HUES48 (cell line): Measurements from ENCODE around the gene BTBD9.

Source experiments
- H3K27ac ChIP-seq: one replicate; pipeline ENCODE4 v1.7.0; 2013; ENCODE audit warnings: low read depth, low read length, inconsistent platforms
- H3K27me3 ChIP-seq: 2 replicates; pipeline ENCODE4 v1.6.1; 2013; ENCODE audit warnings: mild to moderate bottlenecking, low read length; ENCODE audit not compliant: control insufficient read depth, insufficient read depth
- H3K36me3 ChIP-seq: 2 replicates; pipeline ENCODE4 v1.6.1; 2013; ENCODE audit warnings: low read length; ENCODE audit not compliant: control insufficient read depth, insufficient read depth
- H3K4me1 ChIP-seq: 2 replicates; pipeline ENCODE4 v1.6.1; 2013; ENCODE audit warnings: mild to moderate bottlenecking, low read length; ENCODE audit not compliant: control insufficient read depth, insufficient read depth
- H3K4me3 ChIP-seq: 2 replicates; pipeline ENCODE4 v1.5.1; 2013; ENCODE audit warnings: mild to moderate bottlenecking, low read depth, low read length
- H3K9ac ChIP-seq: 2 replicates; pipeline ENCODE4 v1.6.1; 2013; ENCODE audit warnings: mild to moderate bottlenecking, low read depth, low read length, moderate library complexity
- H3K9me3 ChIP-seq: 2 replicates; pipeline ENCODE4 v1.6.1; 2013; ENCODE audit warnings: low read length; ENCODE audit not compliant: control insufficient read depth, insufficient read depth

Gene BTBD9

DNA sequence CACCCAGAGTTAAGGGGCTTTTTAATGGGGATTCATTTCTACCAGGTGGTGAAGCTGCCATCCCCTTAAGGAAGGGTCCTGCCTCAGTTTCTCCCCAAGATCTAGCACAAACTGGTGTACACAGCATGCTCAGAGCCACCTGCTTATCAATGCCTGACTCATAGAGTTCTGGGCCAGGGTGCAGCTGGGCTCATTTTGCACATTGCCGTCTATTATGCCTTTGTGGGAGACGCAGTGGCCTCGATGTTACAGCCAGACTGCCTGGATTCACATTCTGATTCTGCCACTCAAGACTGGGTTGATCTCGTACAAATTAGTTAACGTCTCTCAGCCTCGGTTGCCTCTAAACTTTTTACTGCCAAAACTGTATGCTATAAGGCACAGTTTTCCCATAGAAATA, 454.5 kb downstream of the BTBD9 start:
- no peaks in the 10 kb centered on the region for H3K36me3 ChIP-seq
- H3K4me1 ChIP-seq = peaks cover 11% of the 10 kb centered on the region
- H3K9ac ChIP-seq = no peak overlapping the region
- no peaks in the 10 kb centered on the region for H3K9me3 ChIP-seq
- H3K27ac ChIP-seq = no peak overlapping the region
- no peaks in the 10 kb centered on the region for H3K27me3 ChIP-seq
- no peak overlapping the region for H3K4me3 ChIP-seq

DNA sequence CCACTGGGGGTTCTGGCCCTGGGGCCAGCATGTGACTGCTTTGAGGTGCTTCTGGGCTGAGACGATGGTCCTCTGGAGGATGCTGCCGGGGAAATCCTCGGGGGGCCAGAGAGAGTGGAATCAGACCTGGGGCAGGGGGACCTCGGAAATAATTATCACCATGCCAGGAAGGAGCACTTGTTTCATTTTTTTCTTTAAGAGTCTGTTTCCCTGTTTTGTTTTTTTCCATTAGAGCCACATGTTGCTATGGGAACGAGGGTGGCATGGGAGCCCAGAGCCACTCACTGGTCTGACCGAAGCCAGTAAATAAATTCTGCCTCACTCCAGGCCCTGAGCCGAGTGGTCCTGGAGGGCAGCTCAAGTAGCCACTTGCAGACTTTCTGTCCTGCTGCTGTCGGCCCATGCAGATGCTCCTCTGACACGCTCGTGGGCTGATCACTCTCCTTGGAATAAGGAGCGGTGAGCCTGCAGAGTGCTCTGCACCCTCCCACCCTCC, 455.1 kb downstream of the BTBD9 start:
- H3K27ac ChIP-seq = no peak overlapping the region
- no peaks in the 10 kb centered on the region for H3K9me3 ChIP-seq
- no peaks in the 10 kb centered on the region for H3K27me3 ChIP-seq
- H3K36me3 ChIP-seq = no peaks in the 10 kb centered on the region
- peaks cover 11% of the 10 kb centered on the region for H3K4me1 ChIP-seq
- H3K4me3 ChIP-seq = no peak overlapping the region
- no peak overlapping the region for H3K9ac ChIP-seq

- Histone ChIP-seq H3K9ac (no peak overlapping the region), H3K4me1 (peaks cover 11% of the 10 kb centered on the region), H3K36me3 (no peaks in the 10 kb centered on the region), H3K27me3 (no peaks in the 10 kb centered on the region), H3K9me3 (no peaks in the 10 kb centered on the region), H3K4me3 (no peak overlapping the region), H3K27ac (no peak overlapping the region)
Measured at GRCh38 chr6:38183856-38184584, 455.7 kb downstream of the BTBD9 start.

GRCh38 chr6:38182426-38182825, 457.3 kb downstream of the BTBD9 start:
- no peaks in the 10 kb centered on the region for H3K27me3 ChIP-seq
- H3K9me3 ChIP-seq = no peaks in the 10 kb centered on the region
- no peak overlapping the region for H3K27ac ChIP-seq
- no peak overlapping the region for H3K4me3 ChIP-seq
- peaks cover 9% of the 10 kb centered on the region for H3K4me1 ChIP-seq
- no peaks in the 10 kb centered on the region for H3K36me3 ChIP-seq
- no peak overlapping the region for H3K9ac ChIP-seq

DNA sequence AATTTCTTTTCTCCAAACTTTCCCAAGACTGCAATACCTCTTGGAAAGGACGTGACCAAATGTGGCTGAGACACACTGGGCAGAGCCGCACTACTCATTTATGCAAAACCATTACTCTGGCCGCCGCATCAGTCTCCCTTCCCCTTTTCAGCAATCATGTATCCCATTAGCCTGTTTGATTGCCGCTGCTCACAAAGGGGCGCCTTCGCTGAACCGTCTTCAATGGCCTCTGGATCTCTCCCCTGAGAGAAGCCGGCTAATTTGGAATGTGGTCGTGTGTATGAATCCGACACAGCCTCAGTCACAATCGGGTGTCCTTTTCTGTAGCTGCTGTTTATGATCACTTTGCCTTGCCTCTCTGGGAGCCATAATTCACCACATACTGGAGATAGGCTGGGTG, 459.1 kb downstream of the BTBD9 start:
- 0 out of 2 replicates have a peak, but pooled peaks cover 8% of the 10 kb centered on the region for H3K4me1 ChIP-seq
- no peak overlapping the region for H3K4me3 ChIP-seq
- no peaks in the 10 kb centered on the region for H3K36me3 ChIP-seq
- H3K9me3 ChIP-seq = no peaks in the 10 kb centered on the region
- H3K9ac ChIP-seq = no peak overlapping the region
- no peak overlapping the region for H3K27ac ChIP-seq
- H3K27me3 ChIP-seq = no peaks in the 10 kb centered on the region

DNA sequence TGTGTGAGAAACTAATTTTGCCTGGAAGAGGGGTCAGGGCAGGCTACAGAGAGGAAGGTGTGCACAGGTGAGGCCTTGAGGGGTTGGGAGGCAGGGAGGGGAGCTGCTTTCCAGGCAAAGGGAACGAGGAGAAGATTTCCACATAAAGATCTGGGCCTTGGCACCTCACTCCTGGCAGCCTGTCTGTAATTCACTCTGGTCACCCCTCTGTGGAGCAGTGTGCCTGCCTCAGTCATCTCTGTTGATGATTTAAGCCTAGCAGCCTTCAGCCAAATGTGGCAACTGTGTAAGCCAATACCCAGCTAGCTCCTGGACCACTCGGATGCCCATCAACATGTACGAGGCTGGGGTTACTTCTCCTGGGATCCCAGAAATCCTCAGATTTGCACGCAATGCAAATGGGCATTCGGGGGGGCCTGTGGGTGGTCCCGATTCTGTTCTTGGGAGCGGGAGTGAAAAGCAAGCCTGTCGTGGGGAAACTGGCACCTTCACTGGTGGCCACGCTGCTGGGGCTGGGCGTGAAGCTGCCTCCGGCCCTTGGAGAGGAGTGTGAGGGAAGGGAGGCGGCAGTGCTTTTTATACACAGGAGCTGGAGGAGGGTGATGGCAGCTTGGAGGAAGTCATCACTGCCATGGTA, 459.8 kb downstream of the BTBD9 start:
- no peaks in the 10 kb centered on the region for H3K36me3 ChIP-seq
- H3K4me1 ChIP-seq = 0 out of 2 replicates have a peak, but pooled peaks cover 8% of the 10 kb centered on the region
- no peaks in the 10 kb centered on the region for H3K27me3 ChIP-seq
- H3K9ac ChIP-seq = no peak overlapping the region
- H3K4me3 ChIP-seq = no peak overlapping the region
- H3K9me3 ChIP-seq = no peaks in the 10 kb centered on the region
- no peak overlapping the region for H3K27ac ChIP-seq

DNA sequence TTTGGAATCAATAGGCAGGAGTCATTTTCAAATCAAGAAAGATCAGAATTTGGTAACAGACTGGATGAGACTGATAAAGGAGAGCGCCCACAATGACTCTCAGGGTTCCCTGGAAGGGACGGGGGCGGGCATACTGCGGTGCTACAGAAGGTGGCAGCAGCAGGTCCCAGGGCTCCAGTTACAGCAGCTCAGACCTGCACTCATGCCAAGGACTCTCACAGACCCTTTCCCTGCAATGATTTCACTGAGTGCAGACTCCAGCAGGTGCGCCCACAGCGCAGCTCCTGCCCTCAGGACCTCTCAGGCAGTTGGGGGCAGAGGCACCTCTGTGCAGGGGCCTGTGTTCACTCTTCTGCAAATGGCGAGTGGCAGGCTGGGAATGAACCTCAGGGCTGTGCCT, 460.4 kb downstream of the BTBD9 start:
- no peaks in the 10 kb centered on the region for H3K9me3 ChIP-seq
- H3K27ac ChIP-seq = no peak overlapping the region
- H3K36me3 ChIP-seq = no peaks in the 10 kb centered on the region
- 0 out of 2 replicates have a peak, but pooled peaks cover 8% of the 10 kb centered on the region for H3K4me1 ChIP-seq
- H3K27me3 ChIP-seq = no peaks in the 10 kb centered on the region
- H3K9ac ChIP-seq = no peak overlapping the region
- no peak overlapping the region for H3K4me3 ChIP-seq

DNA sequence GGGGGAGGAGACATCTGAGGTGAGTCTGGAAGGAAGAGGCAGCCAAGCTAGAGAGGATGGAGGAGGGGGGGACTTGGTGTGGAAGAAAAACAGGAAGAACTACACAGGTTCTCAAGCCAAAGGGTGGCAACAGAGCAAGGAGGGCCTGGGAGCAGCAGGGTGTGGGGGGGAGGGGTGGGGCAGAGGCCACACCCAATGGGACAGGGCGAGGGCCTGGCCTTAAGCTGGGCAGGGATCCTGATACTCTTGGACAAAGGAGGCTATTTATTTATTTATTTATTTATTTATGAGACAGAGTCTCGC, 461.2 kb downstream of the BTBD9 start:
- no peaks in the 10 kb centered on the region for H3K9me3 ChIP-seq
- H3K4me3 ChIP-seq = no peak overlapping the region
- no peak overlapping the region for H3K27ac ChIP-seq
- no peak overlapping the region for H3K9ac ChIP-seq
- H3K4me1 ChIP-seq = 0 out of 2 replicates have a peak, but pooled peaks cover 8% of the 10 kb centered on the region
- no peaks in the 10 kb centered on the region for H3K36me3 ChIP-seq
- no peaks in the 10 kb centered on the region for H3K27me3 ChIP-seq

- H3K27me3 ChIP-seq = no peaks in the 10 kb centered on the region
- H3K9ac ChIP-seq = no peak overlapping the region
- H3K27ac ChIP-seq = no peak overlapping the region
- H3K9me3 ChIP-seq = no peaks in the 10 kb centered on the region
- no peak overlapping the region for H3K4me3 ChIP-seq
- 0 out of 2 replicates have a peak, but pooled peaks cover 8% of the 10 kb centered on the region for H3K4me1 ChIP-seq
- no peaks in the 10 kb centered on the region for H3K36me3 ChIP-seq
Measured at GRCh38 chr6:38177882-38178583, 461.7 kb downstream of the BTBD9 start.

DNA sequence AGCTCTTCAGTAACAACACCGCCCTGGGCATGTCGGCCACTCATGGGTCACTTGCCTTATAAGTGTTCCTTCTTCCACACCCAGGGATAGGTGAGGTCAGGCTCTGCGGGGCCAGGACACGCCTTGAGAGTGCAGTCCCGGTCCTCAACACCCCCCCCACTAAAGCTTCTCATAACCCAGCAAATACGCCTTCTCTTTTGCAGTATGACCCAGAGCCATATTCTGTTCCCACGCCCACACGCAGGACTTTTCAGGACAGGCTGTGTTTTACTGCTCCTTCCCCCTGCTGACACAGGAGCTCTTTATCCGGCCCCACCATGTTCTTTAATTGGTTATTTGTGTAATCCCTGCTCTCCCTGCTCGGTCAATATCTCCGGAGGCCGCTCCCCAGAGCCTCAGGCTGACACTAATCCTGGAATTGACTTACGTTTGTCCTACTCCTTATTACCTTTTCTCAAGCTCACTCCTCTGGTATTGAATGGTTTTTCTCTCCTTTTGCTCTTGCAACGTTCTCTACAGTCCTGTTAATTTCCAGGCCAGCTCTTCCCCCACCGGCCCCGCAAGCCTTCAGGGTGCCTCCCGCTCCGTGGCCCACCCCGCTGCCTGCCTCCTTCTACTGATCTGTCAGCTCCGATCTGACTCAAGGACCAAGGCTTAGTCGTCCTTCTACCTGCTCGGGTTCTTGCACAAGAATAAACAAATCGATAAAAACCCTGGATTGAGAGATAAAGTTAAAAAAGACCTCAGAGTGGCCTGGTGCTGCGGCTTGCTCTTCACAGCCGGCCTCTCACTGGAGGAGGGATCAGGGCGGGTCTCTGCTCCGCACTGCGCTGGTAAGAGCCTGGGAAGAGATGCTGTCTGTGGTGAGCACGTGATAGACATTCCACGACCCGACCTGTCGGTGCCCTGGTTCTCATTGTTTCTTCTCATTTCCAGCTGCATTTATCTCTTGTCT, 462.7 kb downstream of the BTBD9 start:
- Histone ChIP-seq H3K27me3 (no peaks in the 10 kb centered on the region), H3K27ac (peak overlapping the region; percentile 60), H3K9me3 (no peaks in the 10 kb centered on the region), H3K4me3 (no peak overlapping the region), H3K36me3 (no peaks in the 10 kb centered on the region), H3K9ac (no peak overlapping the region), H3K4me1 (0 out of 2 replicates have a peak, but pooled peaks cover 8% of the 10 kb centered on the region)
